GM21360 (cell line): ENCODE data around the gene MMUT.
A peak's percentile ranks its signal among the peaks of the same experiment; 100 is the strongest.
"Not testable (repeated sequence)": the region's sequence is repeated elsewhere in the genome, so short reads cannot be mapped to it uniquely, and the experiment has no call there.

Experiments used
- ATAC-seq: cut with Tn5 transposase; IDR thresholded peaks from one replicate; pipeline ENCODE4 v1.9.1; 2021; ENCODE audit warnings: mild to moderate bottlenecking, moderate library complexity; ENCODE audit not compliant: unreplicated experiment

MMUT gene

DNA sequence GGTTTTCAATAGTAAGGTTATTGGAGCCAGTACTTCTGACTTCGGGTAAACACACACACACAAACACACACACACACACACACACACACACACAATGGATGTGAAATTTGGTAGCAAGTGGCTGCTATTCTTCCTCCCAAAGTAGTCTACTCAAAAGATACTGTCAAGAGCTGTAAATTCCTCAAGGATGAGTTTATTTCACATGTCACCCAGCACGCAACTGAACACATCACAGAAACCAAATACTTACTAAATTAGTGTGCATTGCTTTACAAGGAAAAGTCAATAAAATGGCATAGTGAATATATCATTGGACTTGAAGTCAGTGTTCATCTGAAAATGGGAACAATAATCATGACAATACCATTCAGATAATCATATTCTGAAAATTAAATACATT is 32.9 kb downstream of the MMUT start:
- ATAC-seq: no peak

DNA sequence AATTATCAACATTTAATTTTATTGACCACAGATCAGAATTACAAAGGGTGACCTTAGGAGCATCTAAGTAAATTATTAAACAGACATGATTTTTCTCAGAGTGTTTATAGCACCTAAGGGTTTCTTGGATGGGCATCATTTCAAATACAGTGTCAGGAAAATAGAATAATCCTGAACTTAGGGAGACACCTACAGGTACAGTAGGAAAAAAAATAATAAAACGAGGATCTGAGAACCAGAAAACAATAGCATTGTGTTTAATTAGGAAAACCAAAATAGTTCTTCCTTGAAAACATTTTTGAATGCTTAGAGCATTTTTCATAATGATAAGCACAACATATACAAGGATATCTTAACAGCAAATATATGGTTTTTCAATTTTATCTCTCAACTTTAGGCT is 39.2 kb downstream of the MMUT start:
- ATAC-seq: no peak

DNA sequence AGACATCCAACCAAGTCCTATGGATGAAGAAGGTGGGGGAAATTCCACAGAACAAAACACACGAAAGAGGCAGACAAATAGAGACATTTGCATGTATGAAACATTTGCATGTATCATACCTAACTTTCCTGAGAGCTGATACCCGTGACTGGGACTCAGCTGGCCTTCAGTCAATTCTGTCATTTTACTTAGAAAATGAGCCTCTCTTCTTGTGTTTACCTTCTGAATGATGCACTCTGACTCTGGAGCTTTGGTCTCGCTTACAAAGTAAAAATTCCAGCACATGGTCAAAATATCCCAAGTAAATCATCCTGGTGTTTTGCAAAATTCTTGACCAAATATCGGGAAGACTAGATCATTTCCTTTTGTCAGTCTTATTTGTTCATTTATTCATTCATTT is 46.9 kb downstream of the MMUT start:
- no peak for ATAC-seq

DNA sequence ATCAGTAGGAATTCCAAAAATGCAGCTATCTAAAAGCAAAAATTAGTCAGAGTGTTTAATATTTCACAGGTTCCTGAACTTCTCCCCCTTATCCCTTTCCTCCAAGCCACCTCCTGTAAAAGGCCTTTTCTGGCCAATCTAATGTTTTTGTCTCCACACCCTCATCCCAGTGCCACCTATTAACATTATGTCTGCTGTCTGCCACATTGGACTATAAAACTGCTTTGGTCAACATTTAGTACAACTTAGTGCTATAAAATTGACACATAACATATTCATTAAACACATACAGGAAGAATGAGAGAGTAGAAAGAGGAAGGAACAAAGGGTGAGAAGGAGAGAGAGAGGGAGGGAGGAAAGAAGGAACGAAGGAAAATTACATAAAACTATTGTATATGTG is 47.7 kb downstream of the MMUT start:
- ATAC-seq: no peak

DNA sequence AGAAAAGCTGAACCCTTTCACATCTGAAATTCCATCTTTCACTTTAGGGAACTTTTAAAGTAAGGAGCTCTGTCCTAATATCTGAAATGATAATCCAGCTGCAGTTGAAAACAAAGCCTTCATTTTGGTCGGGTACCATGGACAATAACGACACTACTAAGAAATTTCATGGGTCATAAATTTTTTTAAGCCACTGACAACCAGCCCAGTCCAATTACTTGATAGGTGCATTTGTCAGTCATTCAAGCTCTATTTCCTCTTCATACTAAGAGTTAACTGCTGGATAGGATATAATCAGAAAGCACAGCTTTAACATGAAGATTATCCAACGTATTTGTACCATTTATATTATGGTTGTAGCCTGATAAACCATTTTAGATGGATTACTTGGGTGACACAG is 52.5 kb downstream of the MMUT start:
- ATAC-seq: no peak

- ATAC-seq: peak; percentile 92
Observed at GRCh38 chr6:49409951-49410542, 53.0 kb downstream of the MMUT start.

- no peak for ATAC-seq
Observed at GRCh38 chr6:49406250-49406970, 56.6 kb downstream of the MMUT start.

- no peak for ATAC-seq
Observed at GRCh38 chr6:49401063-49401462, 62.0 kb downstream of the MMUT start.

DNA sequence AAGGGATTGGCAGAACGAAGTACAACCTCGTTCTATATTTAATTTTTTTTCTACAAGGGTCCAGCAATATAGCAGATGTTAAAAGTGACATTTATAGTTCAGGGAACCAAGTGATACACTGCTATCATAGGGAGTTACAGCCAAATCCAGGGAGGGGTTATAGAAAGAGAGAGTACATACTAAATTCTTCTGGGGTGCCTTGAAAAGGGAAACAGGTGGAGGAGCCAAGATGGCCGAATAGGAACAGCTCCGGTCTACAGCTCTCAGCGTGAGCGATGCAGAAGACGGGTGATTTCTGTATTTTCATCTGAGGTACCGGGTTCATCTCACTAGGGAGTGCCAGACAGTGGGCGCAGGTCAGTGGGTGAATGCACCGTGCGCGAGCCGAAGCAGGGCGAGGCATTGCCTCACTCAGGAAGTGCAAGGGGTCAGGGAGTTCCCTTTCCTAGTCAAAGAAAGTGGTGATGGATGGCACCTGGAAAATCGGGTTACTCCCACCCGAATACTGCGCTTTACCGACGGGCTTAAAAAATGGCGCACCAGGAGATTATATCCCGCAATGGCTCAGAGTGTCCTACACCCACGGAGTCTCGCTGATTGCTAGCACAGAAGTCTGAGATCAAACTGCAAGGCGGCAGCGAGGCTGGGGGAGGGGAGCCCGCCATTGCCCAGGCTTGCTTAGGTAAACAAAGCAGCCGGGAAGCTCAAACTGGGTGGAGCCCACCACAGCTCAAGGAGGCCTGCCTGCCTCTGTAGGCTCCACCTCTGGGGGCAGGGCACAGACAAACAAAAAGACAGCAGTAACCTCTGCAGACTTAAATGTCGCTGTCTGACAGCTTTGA is 76.2 kb downstream of the MMUT start:
- not testable (repeated sequence) for ATAC-seq

DNA sequence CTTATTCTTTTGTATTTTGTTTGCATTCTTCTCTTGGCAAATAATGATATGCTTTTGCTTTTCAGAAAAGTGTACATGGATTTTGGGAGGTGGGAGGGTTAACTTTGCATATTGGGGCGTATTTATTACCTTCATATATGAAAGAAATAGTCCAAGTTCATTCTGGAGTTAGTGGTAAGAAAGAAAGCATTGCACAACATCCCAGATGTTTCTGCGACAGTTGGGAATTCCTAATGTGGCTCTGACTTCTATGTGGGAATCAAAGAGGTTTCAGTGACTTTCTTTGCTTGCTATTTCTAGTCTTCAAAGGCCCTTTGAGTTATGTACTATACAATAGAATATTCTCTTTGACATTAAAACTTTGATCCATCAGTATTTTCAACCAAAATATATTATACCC is 78.1 kb downstream of the MMUT start:
- ATAC-seq: no peak
